Stimulated activated CD8-positive, alpha-beta memory T cell treated with anti-CD3 and anti-CD28 coated beads, Interleukin-2, amount 100 ng/mL, for 1 hour (primary cell): Measurements from ENCODE around the gene GNB3.

ENCODE experiments used
- DNase-seq, 2 donors: peaks; one replicate each; pipeline ENCODE4 v3.0.0-alpha.2; 2020; ENCODE audit warnings: low read depth in 2 of 2

Gene GNB3

DNA sequence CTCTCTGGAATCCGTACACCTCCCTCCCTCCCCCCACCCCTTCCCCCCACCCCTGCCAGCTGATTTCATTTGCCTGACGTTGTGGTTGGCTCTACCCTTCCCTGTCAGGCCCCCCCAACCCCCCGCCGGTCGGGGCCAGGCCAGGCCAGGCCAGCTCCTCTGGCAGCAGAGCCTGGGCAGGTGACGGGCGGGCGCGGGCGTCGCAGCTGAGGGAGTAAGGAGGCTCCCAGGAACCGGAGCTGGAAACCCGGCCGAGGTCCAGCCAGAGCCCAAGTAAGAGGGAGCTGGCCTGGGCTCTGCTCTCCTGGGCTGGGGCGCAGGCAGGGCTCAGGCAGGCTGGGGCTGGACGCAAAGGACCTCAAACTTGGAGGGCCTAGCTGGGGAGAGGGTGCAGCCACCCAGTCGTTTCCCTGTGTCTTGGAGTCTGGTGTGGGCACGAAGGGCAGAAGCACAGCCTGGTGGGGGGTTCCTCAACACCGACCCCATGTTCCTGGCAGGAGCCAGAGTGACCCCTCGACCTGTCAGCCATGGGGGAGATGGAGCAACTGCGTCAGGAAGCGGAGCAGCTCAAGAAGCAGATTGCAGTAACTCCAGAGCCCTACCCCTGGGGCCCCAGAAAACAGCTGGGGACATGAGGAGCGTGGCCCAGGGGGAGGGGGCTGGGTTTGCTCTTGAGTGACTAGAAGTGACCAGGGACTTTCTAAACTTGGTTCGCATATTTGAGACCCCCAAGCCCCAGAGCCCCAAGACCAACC is at the start of gene GNB3:
Gene GNB3 (plus strand): TSS at position 165 of the 755 bp plus-strand sequence. CDS start 363 bp downstream, at position 528.
- DNase-seq: no peak

DNA sequence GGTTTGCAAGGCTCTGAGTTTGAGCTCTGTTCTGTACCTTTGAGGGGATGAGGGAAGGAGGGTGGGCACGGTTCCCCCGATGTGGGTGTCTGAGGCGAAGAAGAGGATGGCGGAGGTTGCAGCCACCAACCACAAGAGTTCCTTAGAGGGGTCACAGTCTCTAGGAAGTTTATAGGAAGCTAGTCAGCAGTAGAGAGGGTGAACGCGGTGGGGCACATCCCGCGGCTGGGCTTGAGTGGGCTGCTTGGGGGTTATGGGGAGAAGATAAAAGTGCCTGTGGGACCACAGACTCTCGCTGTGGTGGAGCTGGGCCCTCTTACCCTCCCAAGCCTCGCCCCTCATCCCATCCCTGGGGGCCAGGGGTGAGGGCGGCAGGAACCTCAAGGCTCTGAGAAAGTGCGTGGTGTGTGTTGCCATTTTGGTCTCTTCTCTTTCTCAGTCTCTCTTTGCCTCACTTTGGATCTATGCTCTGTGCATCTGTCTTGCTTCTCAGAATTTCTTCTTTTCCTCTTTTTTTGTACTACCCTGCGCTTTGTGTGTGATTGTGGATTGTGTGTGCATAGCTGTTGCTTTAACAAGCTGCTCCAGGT is 48.7 kb upstream of the GNB3 start:
- DNase-seq: no peak

GRCh38 chr12:6792522-6793201 is 48.1 kb upstream of the GNB3 start:
- no peak for DNase-seq

GRCh38 chr12:6795088-6795487 is 45.6 kb upstream of the GNB3 start:
- DNase-seq: no peak

- no peak for DNase-seq
Measured at GRCh38 chr12:6796576-6796975, 44.1 kb upstream of the GNB3 start.

DNA sequence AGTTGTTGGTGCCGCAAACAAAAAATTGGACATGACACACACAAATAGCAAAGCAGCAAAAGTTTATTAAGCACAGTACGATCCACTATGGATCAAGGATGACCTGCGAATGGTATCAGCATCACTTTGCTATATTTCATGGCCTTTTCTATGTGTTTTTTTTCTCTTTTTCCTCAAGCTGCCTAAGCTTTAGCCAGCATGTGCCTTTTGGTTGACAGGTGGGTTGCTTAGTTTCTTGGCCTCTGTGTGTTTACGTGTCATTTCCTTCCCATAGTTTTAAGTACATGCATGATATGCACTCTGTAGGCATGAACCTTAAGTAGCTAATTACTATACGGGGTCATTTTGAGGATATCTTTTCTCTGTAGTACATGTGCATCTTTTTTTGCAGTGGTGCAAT is 41.6 kb upstream of the GNB3 start:
- DNase-seq: no peak

DNA sequence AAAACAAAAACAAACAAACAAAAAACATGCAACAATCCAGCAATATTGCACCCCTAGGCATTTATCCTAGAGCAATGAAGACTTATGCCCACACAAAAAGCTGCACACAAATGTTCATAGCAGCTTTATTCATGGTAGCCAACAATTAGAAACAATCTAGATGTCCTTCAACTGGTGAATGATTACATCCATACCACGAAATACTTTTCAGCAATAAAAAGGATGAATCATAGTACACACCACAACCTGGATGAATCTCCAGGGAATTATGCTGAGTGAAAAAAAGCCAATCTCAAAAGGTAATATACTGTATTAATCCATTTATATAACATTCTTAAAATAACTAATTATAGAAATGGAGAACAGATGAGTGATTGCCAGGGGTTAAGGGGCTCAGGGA is 33.6 kb upstream of the GNB3 start:
- DNase-seq: no peak

GRCh38 chr12:6809056-6809455 is 31.7 kb upstream of the GNB3 start:
- no peak for DNase-seq

DNA sequence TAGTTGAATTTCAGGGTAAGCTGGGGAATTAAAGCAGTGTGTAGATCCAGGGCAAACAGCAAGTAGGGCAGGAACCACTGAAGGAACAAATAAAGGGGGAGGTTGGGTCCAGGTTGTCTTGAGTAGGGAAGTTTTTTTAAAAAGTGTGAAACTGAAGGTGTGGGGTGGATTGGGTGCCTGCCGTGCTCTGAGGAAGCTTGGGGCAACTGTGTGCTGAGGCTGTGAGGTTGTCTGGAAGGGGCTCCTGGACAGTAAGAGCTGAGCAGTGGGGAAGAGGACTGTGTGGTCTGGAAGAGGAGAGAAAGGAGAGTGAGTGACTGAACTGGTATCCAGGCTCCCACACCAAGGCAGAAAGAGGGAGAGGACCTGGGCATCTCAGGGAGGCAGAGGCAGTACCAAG is 30.0 kb upstream of the GNB3 start:
- DNase-seq: no peak

DNA sequence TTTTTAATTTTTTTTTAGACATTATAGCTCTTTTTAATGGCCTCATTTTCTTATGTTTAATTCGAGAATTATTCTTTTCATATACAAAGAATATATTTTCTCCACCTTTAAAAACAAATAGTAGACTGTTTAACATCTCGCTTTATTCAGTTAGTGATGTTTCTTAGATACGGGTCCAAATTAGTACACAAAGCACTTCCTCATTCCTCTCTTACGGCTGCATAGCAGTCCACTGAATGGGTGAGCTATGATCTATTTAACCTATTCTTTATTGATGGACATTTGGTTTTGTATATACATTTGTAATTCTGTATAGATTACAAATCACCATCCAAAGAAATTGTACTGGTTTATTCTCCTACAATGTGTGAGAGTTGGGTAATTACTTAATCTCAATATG is 27.4 kb upstream of the GNB3 start:
- DNase-seq: no peak

GRCh38 chr12:6816598-6816997 is 24.1 kb upstream of the GNB3 start:
- no peak for DNase-seq

- no peak for DNase-seq
Measured at GRCh38 chr12:6817098-6817497, 23.6 kb upstream of the GNB3 start.

- no peak for DNase-seq
Measured at GRCh38 chr12:6817662-6818157, 23.0 kb upstream of the GNB3 start.

- no peak for DNase-seq
Measured at GRCh38 chr12:6818222-6818621, 22.5 kb upstream of the GNB3 start.

DNA sequence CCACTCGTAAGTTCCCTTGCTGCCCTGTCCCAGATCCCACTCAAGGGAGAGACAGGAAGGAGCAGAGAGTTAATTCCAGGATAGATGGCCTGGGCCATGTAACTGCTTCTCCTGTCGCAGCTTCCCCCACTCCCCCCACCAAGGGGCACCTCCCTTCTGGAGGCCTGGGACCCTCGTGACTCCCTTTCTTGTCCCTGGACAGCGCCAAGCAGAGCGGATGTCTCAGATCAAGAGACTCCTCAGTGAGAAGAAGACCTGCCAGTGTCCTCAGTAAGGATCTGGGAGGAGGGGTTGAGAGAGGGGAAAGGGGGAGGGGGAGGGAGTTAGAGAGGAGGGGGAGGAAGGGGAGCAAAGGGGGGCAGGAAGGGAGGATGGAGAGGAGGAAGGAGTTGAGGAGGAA is 22.1 kb upstream of the GNB3 start:
- DNase-seq: no peak

- DNase-seq: no peak
Measured at GRCh38 chr12:6819106-6820030, 21.4 kb upstream of the GNB3 start.

DNA sequence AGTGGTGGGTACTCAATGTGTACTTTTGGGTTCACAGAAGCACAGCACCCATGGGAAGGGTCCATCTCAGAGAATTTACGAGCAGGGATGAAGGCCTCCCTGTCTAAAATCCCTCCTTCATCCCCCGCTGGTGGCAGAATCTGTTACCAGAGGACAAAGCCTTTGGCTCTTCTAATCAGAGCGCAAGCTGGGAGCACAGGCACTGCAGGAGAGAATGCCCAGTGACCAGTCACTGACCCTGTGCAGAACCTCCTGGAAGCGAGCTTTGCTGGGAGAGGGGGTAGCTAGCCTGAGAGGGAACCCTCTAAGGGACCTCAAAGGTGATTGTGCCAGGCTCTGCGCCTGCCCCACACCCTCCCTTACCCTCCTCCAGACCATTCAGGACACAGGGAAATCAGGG is 20.6 kb upstream of the GNB3 start:
- DNase-seq: no peak

GRCh38 chr12:6821591-6822425 is 18.9 kb upstream of the GNB3 start, which contains the start of gene GPR162:
Gene GPR162 (plus strand): TSS chr12:6821821. CDS start chr12:6823899, 2,078 bp downstream.
- DNase-seq: no peak

DNA sequence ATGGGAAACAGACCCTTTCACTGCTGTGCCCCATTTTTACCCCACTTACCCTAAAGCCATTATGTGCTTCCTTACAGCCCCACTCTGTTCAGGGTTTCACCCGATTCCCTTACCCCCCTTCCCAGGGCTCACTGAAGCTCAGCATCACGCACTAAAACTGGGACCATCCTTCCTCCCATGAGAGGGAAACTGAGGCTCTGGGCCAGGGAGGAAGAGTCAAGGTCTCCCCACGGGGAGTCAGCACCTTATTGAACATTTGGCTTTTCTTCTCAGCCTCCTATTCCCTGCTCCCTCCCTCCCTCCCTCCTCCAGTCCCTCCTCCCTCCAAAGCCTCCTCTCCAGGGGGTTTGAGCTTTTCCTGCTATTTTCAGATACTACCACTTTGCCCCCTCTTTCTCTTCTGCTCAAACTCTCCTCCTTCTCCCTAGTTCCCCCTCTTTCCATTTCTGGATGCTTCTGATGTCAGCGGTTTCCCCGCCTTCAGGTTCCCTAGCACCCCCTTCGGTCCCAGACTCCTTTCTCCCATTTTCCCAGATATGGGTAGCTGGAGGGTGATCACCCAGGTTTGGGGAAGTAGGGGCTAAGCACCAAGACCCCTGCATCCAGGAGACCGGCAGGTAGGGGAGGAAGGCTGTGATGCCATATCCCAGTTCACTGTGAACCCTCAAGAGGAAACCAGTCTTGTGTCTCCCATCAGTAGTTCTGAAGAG is 18.1 kb upstream of the GNB3 start:
- no peak for DNase-seq
